GM19351 (cell line): ENCODE results near the gene PRKAB1.
"Not testable (repeated sequence)": the region's sequence is repeated elsewhere in the genome, so short reads cannot be mapped to it uniquely, and the experiment has no call there.

Experiments
- ATAC-seq: cut with Tn5 transposase; IDR thresholded peaks from one replicate; pipeline ENCODE4 v1.9.1; 2021; ENCODE audit warnings: mild to moderate bottlenecking, moderate library complexity; ENCODE audit not compliant: unreplicated experiment

Gene PRKAB1

GRCh38 chr12:119683413-119683812 is 15.5 kb downstream of the PRKAB1 start:
- ATAC-seq, result no peak

DNA sequence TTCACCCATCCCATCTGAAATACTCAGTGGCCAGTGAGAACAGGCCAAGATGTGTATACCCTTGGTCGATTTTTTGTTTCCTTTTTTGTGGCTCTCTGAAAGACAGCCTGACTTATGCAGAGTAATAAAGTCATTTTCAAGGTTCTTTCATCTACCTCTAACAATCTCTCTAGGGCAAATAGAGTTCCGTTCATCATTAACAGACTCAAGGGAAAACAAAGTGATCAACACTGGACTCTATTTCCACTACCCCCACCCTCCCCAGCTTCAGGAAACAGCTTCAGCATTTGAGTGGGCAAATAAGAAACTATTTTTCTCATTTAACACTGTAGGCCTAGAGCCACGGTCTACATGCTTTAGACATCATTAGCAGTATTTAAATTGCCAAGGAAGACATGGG is 15.9 kb downstream of the PRKAB1 start:
- ATAC-seq, result no peak

DNA sequence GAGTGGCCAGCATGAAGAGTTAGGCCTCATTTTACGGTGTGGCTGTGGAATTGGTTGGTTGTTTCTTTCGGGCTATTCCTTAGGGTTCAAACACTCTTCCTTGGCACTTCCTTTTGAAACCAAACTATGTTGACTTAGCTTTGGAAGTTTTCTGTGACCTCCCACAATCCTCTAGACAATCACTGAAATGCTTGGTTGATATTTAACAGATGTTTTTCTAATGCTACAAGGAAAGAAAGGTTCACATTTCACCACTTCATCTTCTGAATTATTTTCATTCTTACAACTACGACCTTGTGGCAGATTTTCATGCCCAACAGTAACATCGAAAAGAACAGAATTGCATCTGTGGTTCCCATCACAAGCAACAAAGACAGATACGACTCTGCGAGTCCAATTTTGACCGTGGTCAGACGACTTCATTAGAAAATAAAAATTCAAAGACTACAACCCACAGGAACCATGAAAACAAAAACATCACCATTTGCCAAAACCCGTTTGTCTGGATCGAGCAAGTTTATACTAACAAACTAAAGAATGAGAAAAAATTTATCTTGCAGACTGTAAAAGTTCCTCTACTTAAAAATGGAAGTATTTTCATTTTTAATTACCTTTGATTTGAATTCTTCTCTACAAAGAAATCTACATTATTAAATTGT is 16.9 kb downstream of the PRKAB1 start:
- ATAC-seq, result no peak

DNA sequence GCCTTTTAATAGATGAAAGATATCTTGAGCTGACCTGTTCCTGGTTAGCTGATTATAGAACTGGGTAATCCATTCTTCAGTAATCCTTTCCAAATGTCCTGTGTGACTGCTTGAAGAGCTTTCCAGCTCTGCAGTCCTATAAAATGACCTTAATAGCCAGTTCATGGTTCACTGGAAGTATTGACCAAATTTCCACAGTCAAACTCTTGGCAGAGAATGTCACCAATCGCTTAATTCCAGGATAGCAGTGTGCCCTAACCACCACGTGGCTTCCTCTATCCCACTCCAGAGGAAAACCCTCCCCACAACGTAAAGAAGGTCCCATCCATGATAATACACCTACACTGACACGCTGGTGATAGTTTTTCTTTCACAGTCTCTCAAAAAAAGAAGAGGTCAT is 17.4 kb downstream of the PRKAB1 start:
- no peak for ATAC-seq

DNA sequence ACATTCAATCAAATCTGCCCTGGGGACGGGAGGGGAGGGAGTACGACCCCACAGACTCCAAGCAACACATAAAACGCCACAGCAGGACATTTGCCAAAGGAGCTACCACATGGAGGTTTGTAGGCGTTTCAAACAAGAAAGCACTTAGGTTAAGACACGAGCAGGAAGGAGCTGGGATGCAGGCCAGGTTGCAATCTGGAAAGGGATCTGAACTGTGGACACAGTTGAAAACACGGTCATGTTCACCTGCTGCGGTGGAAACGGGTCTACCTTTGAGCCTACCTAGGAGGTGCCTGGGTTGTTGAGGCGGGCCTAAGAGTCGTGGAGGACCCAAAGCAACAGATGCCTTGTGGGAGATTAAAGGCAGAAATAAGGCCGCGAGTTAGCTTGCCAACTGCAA is 18.4 kb downstream of the PRKAB1 start:
- no peak for ATAC-seq

- no peak for ATAC-seq
Observed at GRCh38 chr12:119686776-119687175, 18.8 kb downstream of the PRKAB1 start.

- no peak for ATAC-seq
Observed at GRCh38 chr12:119687406-119687805, 19.5 kb downstream of the PRKAB1 start.

- no peak for ATAC-seq
Observed at GRCh38 chr12:119687879-119688278, 19.9 kb downstream of the PRKAB1 start.

DNA sequence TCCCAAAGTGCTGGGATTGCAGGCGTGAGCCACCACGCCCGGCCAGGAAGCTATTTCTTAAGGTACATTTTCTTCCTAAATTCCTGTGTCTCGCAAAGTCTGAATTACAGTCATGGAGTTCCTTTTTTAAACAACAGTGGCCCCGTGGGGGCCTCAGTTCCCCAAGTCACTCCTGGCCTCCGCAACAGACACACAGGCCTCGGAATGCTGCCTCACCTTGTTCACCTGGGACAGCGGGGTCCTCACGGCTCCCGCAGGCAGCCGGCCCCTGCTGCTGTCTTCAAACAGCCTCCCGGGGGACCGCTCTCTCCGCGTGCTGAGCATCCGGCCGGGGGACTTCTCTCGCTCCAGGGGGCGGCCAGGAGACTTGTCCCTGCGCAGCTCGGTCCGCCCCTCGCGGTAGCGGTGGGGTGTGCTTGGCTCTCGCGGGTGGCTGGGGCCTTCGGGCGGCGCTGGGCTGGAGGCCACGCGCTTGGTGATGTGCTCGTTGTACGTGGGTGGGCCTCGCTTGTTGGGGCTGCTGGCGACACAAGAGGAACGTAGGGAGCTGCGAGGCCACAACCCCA is 22.1 kb downstream of the PRKAB1 start:
- ATAC-seq, result no peak

DNA sequence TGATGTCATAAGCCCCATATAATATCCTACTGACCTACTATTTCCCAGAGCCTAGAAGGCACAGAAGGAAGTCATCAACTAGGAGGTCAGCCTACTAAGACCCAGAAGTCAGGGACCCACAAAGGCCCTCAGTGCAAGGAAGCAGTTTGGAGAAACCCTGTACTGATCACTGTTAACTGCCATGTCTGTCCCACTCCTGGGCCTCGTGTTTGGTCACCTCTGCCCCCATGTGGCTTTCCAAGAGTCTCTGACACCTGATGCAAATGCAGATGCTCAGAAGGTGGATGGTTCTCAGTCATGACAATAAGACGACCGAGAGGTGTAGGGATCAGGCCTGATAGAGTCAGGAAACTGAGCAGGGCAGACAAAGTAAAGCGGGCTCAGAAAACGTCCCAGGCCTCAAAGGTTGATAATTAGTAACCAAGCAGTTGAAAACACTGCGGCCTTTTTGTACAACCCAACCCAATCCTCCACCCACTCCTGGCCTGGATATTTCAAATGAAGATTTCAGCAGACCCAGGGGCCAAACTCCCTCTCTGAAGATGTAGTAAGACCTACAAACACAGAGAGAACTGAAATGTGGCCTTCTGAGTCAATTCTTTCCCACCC is 23.4 kb downstream of the PRKAB1 start:
- ATAC-seq, result no peak

DNA sequence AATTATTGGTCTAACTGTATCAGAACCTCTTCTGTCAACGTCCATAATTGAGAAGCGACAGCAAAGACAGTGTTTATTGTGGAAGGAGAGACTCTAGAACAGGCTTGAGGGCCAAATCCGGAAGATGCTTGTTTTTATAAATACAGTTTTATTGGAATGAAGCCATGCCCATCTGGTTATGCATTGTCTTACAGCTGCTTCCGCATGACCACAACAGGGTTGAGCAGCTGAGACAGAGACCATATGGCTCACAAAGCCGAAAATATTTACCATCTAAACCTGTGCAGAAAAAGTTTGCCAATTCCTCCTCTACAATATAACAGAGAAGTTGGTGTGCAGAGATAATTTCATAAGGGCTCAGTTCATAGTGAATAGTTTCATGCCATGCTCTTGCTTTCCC is 24.5 kb downstream of the PRKAB1 start:
- no peak for ATAC-seq

DNA sequence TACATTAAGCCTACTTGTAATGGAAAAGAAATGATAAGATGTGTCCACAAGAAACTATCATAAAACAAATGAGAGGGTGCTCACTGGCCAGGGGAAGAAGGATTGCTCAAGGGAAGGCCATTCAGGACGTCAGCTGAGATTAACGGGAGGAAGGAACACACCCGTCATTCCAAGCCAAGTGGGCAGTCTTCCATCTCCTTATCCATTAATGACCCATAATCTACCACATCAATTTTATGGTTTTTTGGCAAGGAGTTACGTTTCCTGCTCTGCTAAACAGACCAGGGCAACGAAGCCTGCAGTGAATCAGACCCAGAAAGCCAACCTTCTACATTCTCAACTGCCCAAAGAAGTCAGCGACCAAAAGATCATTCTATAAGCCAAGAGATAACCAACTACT is 25.1 kb downstream of the PRKAB1 start:
- ATAC-seq, result no peak

- ATAC-seq, result no peak
Observed at GRCh38 chr12:119693511-119693910, 25.6 kb downstream of the PRKAB1 start.

GRCh38 chr12:119694111-119694510 is 26.2 kb downstream of the PRKAB1 start:
- no peak for ATAC-seq

GRCh38 chr12:119695034-119695433 is 27.1 kb downstream of the PRKAB1 start:
- no peak for ATAC-seq

GRCh38 chr12:119696943-119697342 is 29.0 kb downstream of the PRKAB1 start:
- ATAC-seq, result no peak

- ATAC-seq, result no peak
Observed at GRCh38 chr12:119699199-119699760, 31.3 kb downstream of the PRKAB1 start.

GRCh38 chr12:119700078-119700477 is 32.1 kb downstream of the PRKAB1 start:
- ATAC-seq, result no peak

- ATAC-seq, result no peak
Observed at GRCh38 chr12:119704065-119704747, 36.3 kb downstream of the PRKAB1 start.

- ATAC-seq, result no peak
Observed at GRCh38 chr12:119705182-119705581, 37.2 kb downstream of the PRKAB1 start.

- ATAC-seq, result not testable (repeated sequence)
Observed at GRCh38 chr12:119706427-119706826, 38.5 kb downstream of the PRKAB1 start.
